NCI-H345 (cell line): Measurements from ENCODE around the gene UNC119.
"Not testable (repeated sequence)": the region's sequence is repeated elsewhere in the genome, so short reads cannot be mapped to it uniquely, and the experiment has no call there.

Experiments used
- DNase-seq: peaks from one replicate; lab custom pipeline; 2025; lab: John Stamatoyannopoulos, UW

The UNC119 gene

DNA sequence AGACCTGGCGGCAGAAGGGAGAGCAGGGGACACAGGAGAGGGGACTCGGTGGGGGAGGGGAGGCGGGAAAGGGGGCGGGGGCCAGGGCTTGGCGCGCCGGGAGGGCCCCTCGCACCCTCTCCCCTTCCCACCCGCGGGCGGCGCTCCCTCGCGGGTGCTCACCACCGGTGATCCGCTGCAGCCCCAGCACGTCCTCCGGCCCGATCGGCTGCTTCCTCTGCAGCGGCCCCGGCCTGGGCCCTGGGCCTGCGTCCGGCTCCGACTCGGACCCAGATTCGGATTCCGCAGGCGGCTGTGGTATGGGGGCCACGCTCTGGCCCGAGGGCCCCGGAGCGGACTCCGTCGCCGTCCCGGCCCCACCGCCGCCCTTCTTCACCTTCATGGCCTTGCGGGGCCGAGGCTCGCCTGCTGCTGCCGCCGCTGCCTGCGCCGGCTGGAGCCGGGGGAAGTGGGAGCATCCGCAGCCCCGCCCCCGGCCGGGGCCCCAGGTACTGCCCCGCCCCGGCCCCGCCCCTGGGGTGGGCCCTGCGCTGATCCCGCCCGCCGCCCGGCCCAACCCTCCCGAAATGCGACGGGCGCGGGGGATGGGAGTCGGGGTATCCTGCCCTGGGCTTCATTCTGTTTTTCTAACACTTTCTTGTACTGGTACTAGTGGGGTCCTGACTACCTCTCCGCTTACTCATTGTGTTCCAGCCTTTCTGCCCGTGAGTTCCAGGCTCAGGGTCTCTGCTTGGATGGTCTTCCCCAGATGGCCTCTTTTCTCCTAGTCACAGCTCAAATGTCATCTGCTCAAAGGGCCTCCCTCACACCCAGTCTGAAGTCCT, at the start of gene UNC119:
Gene UNC119 (minus strand): TSS at position 449 of the 824 bp plus-strand sequence. CDS start 67 bp downstream, at position 382.
- DNase-seq = peak; percentile 83

- DNase-seq = peak; percentile 55
These were observed 47.1 kb upstream of the UNC119 start for GRCh38 chr17:28599311-28600184.

DNA sequence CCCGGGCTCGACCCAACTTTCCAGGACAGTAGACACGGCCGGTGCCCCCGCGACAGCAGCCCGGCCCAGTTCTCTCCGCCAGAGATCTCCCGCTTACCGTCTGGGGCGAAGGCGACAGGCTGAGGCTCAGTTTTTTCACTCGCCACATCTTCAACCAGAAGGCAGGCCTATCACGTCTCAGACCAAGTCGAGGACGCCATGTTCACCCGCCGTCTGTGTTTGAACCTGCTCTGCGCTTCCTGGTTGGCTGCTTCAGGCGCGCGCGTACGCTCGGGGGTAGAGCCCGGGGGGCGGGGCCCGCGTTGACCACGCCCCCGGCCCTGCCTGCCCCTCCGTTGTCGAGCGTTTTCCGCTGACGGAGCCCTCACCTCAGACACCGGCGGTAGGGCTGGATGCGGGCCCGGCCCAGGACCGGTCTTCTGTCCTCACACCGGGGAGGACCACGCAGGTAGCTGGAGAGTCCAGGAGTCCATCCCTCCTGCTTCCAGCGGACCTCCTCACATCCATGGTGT, 46.4 kb upstream of the UNC119 start, which contains the start of gene SPAG5:
Gene SPAG5 (minus strand): TSS at position 227 of the 512 bp plus-strand sequence. CDS start 79 bp downstream, at position 148.
- DNase-seq = peak; percentile 96

DNA sequence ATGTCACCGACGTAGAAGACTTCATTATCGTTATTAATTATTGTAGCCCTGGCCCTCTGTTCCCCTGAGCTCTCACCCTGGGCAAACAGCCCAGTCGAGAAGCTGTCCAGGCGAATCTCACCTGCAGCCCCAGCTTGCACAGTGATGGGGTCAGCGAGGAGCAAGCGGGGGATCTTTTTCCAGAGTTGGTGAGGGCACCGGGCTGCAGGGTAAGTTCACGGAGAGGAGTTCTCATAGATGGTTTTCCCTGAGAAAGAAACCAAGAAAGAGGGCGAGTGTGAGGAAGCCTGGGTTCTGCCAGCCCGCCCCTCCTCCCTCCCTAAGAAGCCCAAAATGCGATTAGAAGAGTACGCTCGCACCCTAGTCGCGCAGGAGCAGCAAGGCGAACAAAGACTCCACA, 46.0 kb upstream of the UNC119 start:
- no peak for DNase-seq

DNA sequence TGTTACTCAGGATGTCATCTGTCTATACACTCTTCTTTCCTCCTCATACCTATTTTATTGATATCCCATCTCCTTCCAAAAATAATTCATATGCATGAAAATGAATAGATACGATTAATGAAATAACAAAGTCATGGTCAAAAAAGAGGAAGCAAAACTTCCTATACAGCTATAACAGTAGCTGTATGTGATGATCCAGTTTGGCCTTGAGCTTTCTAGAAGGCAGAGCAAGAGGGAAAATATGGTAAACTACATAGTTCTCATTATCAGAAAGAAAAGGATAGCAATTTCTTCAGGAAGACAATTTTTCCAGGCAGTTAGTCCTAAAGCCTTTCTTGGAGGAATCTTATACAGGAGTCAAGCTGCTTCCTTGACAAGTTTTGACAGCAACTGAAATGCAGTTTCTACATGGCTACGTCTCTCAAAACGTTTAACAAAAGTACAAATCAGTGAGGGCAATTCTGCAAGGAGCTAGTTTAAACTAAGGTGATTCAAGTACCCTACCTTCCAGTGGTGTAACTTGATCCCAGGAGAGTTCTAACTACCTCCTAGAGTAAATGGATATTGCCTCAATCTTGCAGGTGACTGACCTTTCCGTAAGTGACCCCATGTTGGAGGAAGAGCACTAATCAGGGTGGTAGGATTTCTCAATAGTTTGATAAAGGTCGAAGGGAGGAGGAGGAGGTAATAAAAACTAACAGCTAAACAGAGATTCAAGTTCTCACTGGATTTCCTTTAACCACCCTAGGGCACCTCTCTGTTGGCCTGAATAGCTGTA, 45.4 kb upstream of the UNC119 start:
- no peak for DNase-seq

GRCh38 chr17:28592260-28592659, 39.8 kb upstream of the UNC119 start:
- no peak for DNase-seq

- no peak for DNase-seq
These were observed 33.4 kb upstream of the UNC119 start for GRCh38 chr17:28585851-28586250.

DNA sequence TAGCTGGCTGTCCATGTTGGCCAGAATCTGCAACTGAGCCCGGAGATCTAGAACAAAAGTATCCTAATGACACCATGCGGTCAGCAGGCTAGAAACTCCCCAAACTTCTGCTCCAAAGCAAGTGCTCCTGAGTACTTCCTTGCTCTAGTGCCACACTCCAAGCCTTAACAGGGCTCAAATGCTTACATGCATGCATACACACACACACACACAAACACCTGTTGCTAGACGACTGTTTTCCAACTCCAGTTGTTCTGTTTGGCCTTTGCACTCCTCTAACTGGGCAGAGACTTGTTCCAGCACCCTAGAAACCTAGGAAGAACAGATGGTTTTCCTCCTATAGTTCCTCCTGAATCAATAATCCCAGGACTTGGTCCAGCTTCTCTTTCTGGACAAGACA, 32.0 kb upstream of the UNC119 start:
- no peak for DNase-seq

- no peak for DNase-seq
These were observed 30.1 kb upstream of the UNC119 start for GRCh38 chr17:28582513-28582912.

- no peak for DNase-seq
These were observed 28.5 kb upstream of the UNC119 start for GRCh38 chr17:28580959-28581358.

- DNase-seq = no peak
These were observed 27.1 kb upstream of the UNC119 start for GRCh38 chr17:28579526-28579925.

GRCh38 chr17:28578246-28579195, 26.1 kb upstream of the UNC119 start:
- no peak for DNase-seq

- no peak for DNase-seq
These were observed 25.0 kb upstream of the UNC119 start for GRCh38 chr17:28577466-28577824.

DNA sequence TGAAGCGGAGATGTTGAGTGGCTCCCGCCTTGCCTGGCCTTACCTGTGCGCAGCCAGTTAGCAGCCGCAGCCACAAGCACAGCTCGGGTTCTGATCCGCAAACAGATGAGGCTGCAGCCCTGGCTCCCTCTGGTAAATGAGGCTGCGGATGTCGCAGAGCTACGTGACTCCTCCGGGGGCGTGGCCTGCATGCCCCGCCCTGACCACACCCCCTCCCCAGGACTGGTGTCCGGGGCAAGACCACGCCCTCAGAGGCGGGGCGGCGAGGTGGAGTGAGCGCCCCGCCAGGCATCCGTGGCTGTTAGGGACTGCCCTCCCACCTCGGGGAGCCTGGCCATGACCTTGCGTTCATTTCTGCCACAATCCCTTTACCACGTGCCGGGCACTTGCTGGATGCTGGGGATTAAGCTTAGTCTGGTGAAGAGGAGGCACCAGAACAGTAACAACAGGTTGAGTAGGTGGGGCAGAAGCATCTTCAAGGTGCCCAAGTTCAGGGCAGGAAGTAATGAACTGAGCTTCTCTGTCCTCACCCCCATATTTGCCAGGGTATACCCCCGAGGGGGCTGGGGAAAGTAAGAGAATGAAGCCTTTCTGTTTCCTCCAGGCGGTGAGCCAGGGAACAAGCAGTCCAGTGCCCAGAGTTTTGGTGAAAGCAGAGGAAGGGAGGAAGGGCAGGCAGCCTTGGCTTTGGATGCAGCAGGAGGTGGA, 24.5 kb upstream of the UNC119 start, which contains the start of gene ALDOC:
Gene ALDOC (minus strand): TSS at position 138 of the 708 bp plus-strand sequence. CDS start 1,363 bp downstream, outside the sequence.
- DNase-seq = peak; percentile 98

- not testable (repeated sequence) for DNase-seq
These were observed 23.6 kb upstream of the UNC119 start for GRCh38 chr17:28576016-28576415.

DNA sequence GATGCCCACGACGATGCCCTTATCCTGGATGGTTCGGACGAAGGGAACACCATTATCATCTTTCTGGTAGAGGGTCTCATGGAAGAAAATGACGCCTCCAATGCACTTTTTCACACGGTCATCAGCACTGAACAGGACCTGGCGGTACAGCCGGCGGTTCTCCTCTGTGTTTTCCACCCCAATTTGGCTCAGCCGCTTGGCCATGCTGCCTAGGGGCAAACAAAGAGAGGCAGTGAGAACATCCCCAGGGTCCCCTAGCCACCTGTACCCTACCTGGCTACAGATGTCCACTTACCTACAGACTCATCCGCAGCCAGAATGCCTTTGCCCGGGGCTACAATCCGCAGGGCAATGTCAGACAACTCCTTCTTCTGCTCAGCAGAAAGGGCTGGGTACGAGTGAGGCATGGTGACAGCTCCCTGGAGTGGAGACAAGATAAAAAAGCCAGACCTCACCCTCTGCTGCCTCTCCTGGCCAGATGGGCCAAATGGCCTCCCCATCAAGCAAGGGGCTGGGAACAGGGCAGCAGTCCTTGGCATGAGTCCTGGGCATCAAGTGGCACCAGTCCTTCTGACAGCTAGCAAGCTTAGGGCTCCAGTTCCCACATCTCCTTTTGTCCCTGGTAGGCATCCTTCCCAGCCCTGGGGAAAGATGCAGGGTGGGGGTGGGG, 22.8 kb upstream of the UNC119 start:
- DNase-seq = no peak

DNA sequence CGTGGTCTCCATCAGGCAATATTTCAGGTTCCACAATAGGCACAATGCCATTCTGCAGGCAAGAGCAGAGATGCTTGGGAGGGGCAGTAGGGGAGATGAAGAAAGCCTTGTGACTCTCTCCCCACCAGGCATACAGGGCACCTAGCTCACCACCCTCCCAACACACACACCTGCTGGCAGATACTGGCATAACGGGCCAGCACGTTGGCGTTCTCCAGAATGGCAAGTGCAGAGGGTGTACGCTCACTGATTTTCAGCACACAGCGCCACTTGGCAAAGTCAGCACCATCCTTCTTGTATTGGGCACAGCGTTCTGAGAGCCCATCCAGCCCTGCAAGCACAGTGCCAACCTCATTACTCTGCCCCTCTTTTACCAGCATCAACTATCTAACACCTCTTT, 22.1 kb upstream of the UNC119 start:
- DNase-seq = no peak

DNA sequence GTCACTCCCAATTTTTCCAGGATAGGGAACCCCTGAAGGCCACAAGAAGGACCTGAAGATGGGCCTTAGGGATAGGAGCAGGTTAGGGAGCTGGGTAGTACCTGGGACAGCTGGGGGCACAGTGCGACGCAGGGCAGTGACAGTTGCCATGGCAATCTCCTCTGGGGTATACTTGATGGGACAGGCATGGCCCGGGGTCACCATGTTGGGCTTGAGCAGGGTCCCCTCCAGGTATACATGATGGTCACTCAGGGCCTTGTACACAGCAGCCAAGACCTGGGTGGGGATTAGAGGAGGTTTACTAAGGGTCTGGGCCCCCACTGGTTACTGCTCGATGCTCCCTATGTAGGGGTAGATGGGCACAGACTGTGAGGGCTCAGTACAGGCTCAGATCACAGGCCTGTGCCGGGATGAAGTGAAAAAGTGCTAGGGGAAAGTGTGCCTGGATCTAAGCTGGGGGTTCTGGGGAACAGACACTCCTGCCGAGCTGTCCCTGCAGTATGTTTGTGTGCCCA, 21.6 kb upstream of the UNC119 start:
- DNase-seq = no peak

GRCh38 chr17:28573521-28573920, 21.1 kb upstream of the UNC119 start:
- no peak for DNase-seq
